CD14-positive monocyte (primary cell): ENCODE results near the gene GGA2. TPM values are rescaled to one million over a fixed set of nuclear protein-coding genes. Genes with fewer than 3 reads are reported as not detected.
A peak's percentile ranks its signal among the peaks of the same experiment; 100 is the strongest.

Source experiments
- DNase-seq, 3 donors: peaks; one replicate each; pipeline ENCODE4 v3.0.0-alpha.2; 2011 to 2022
- H2AFZ ChIP-seq: 2 replicates; pipeline ENCODE4 v1.6.0; 2012; ENCODE audit warnings: mild to moderate bottlenecking, low read depth, low read length, inconsistent platforms; ENCODE audit not compliant: insufficient read depth, poor library complexity, severe bottlenecking
- H3K27ac ChIP-seq, 2 donors: 1 replicate in 1 of 2; 2 replicates in 1 of 2; pipeline ENCODE4 v1.5.1; 2012 to 2013; ENCODE audit warnings: low read length in 2 of 2, control low read depth in 1 of 2, inconsistent platforms in 1 of 2, low read depth in 1 of 2, mild to moderate bottlenecking in 1 of 2
- H3K27me3 ChIP-seq, 2 donors: one replicate each; pipeline versions ENCODE4 v1.6.0 to v1.6.1; 2011 to 2013; ENCODE audit warnings: low read length in 2 of 2; ENCODE audit not compliant: control insufficient read depth in 2 of 2, insufficient read depth in 2 of 2
- H3K36me3 ChIP-seq, 2 donors: replicated peaks in 1 of 2; 1 replicate in 1 of 2; 2 replicates in 1 of 2; pipeline versions ENCODE4 v1.5.1 to v1.6.1; 2012 to 2013; ENCODE audit warnings: low read length in 2 of 2, control low read depth in 1 of 2, inconsistent platforms in 1 of 2, mild to moderate bottlenecking in 1 of 2; ENCODE audit not compliant: insufficient read depth in 2 of 2, control insufficient read depth in 1 of 2
- H3K4me1 ChIP-seq, 2 donors: 1 replicate in 1 of 2; 2 replicates in 1 of 2; pipeline versions ENCODE4 v1.5.1 to v1.6.1; 2012 to 2013; ENCODE audit warnings: low read length in 2 of 2, control low read depth in 1 of 2, inconsistent platforms in 1 of 2, mild to moderate bottlenecking in 1 of 2, moderate library complexity in 1 of 2; ENCODE audit not compliant: insufficient read depth in 2 of 2, control insufficient read depth in 1 of 2
- H3K4me2 ChIP-seq: replicated peaks from 2 replicates; pipeline ENCODE3; 2012; ENCODE audit warnings: low read length, moderate library complexity, mild to moderate bottlenecking; ENCODE audit not compliant: poor library complexity, severe bottlenecking; ENCODE audit errors: extremely low read depth
- H3K4me3 ChIP-seq, 3 experiments: fragments of 200-600 bp in 1 of 3; sonication (generic) in 1 of 3; replicated peaks in 1 of 3; 1 replicate in 2 of 3; 2 replicates in 1 of 3; pipeline ENCODE4 v1.5.1; 2011 to 2013; ENCODE audit warnings: low read length in 3 of 3, mild to moderate bottlenecking in 3 of 3, control low read depth in 2 of 3, low read depth in 2 of 3, inconsistent platforms in 1 of 3, moderate library complexity in 1 of 3
- H3K79me2 ChIP-seq: 2 replicates; pipeline ENCODE4 v1.6.0; 2012; ENCODE audit warnings: mild to moderate bottlenecking, control low read depth, inconsistent platforms, low read length, moderate library complexity; ENCODE audit not compliant: insufficient read depth
- H3K9ac ChIP-seq: 2 replicates; pipeline ENCODE4 v1.6.0; 2017; ENCODE audit warnings: low read length, mild to moderate bottlenecking; ENCODE audit not compliant: insufficient read depth, poor library complexity, severe bottlenecking
- H3K9me3 ChIP-seq, 2 donors: replicated peaks in 1 of 2; 1 replicate in 1 of 2; 2 replicates in 1 of 2; pipeline versions ENCODE4 v1.5.1 to v1.6.1; 2012 to 2013; ENCODE audit warnings: low read length in 2 of 2, control low read depth in 1 of 2; ENCODE audit not compliant: control insufficient read depth in 1 of 2, insufficient read depth in 1 of 2
- H4K20me1 ChIP-seq: 2 replicates; pipeline ENCODE4 v1.6.0; 2012; ENCODE audit warnings: mild to moderate bottlenecking, low read length, control low read depth, moderate library complexity; ENCODE audit not compliant: insufficient read depth
- H3K27ac Mint-ChIP-seq, 7 donors: one replicate each; pipeline ENCODE4 v1.8.0; 2020; ENCODE audit warnings: mild to moderate bottlenecking in 7 of 7, mixed read lengths in 7 of 7, moderate library complexity in 6 of 7, inconsistent platforms in 2 of 7
- H3K27me3 Mint-ChIP-seq, 3 donors: one replicate each; pipeline ENCODE4 v1.8.0; 2021 to 2022; ENCODE audit warnings: low read depth in 3 of 3, mild to moderate bottlenecking in 3 of 3, mixed read lengths in 3 of 3, moderate library complexity in 3 of 3, inconsistent platforms in 1 of 3
- H3K36me3 Mint-ChIP-seq, 2 donors: one replicate each; pipeline ENCODE4 v1.8.0; 2020; ENCODE audit warnings: mixed read lengths in 2 of 2, inconsistent platforms in 1 of 2, mild to moderate bottlenecking in 1 of 2
- H3K4me1 Mint-ChIP-seq: one replicate; pipeline ENCODE4 v1.8.0; 2020; ENCODE audit warnings: mild to moderate bottlenecking, mixed read lengths
- H3K4me3 Mint-ChIP-seq, 2 donors: one replicate each; pipeline ENCODE4 v1.8.0; 2020; ENCODE audit warnings: mild to moderate bottlenecking in 2 of 2, mixed read lengths in 2 of 2, moderate library complexity in 1 of 2
- H3K9me3 Mint-ChIP-seq, 7 donors: one replicate each; pipeline ENCODE4 v1.8.0; 2020 to 2022; ENCODE audit warnings: mixed read lengths in 7 of 7, mild to moderate bottlenecking in 6 of 7, moderate library complexity in 6 of 7, inconsistent platforms in 2 of 7
- WGBS: methylation state at CpG from one replicate; pipeline ENCODE4 v1.1.5; 2013; ENCODE audit warnings: missing lambda C conversion rate; ENCODE audit not compliant: insufficient coverage; 5-methylcytosine and 5-hydroxymethylcytosine counted together
- intact Hi-C, 2 donors: fragments of 100-400 bp; cut with micrococcal nuclease; formaldehyde crosslinking; loops; one replicate each; pipeline versions ENCODE4 v1.15.0 to v1.15.1; 2023
- polyA plus RNA-seq, 3 donors: library from polyadenylated mRNA; depleted of rRNA in 1 of 3; unstranded in 2 of 3; stranded (reverse) in 1 of 3; fragments of 300-500 nt in 2 of 3; fragments of >200 nt in 1 of 3; fragmentation: Illumina TruSeq in 2 of 3; gene quantifications; 1 replicate in 2 of 3; 2 replicates in 1 of 3; pipeline ENCODE4 v1.2.3, GENCODE V29; 2012 to 2021
- TF ChIP-seq, protein P1 (sequence below): fragments of 200-600 bp; IDR thresholded peaks from one replicate; pipeline ENCODE4 v1.8.0; 2022; ENCODE audit warnings: antibody characterized with exemption, mild to moderate bottlenecking

GGA2 gene
- polyA plus RNA-seq, 3 donors = 37.5 to 55.4 (median 49.5) TPM

DNA sequence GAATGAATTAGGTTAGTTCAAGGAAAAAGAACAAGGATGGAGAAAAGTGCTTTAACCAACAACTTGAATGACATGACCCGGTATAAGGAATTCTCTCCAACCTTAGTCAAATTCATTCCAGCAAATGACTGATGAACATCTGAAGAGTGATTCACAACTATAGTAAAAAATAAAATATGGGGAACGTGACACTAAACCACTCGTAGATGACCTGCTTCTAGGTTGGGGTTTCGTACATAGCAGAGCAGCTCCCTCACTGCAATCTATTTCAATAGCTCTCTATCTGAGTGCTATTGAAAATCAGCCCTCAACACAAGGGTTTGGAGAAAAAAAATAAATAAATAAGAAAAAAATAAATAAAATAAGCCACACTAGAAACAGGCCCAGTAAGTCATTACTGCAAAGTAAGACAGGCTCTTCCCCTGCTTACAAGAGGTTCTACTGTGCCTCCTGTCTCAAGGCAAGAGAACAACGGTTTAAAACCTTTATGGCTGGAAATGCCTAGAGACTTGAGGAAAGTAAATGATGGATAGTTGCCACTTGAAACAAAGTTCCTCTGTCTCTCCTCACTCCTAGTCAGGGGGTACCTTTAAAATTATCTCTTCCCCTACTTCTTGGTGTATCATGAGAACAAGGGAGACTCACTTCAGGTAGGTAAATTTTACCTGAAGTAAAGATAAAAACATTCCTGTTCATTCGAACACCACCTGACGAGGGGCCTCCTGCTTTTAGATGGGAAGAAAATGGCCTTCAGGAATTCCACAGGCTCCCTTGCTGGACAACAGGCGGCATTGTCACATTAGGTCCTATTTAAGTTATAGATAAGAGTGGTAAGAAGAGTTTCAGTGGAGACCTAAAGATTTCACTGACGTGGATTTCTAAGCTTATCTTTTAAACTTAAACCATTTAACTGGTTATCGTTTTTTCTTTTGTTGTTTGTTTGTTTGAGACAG, 77.8 kb downstream of the GGA2 start:
- intact Hi-C loops = loop anchor here (5.0 to 10.0 kb wide), 2 partner anchors 535 to 538 kb away; no protein-coding TSS in a partner anchor
- Histone ChIP-seq H2AFZ (no peak overlapping the region), H3K27me3 (no peaks in the 10 kb centered on the region), H3K9ac (no peak overlapping the region), H3K9me3 (no peaks in the 10 kb centered on the region), H3K79me2 (no peaks in the 10 kb centered on the region), H3K4me2 (no peak overlapping the region), H4K20me1 (peaks cover 4% of the 10 kb centered on the region), H3K4me1 (peaks cover 9 to 12% of the 10 kb centered on the region in 2 donors), H3K36me3 (peaks cover 27 to 66% of the 10 kb centered on the region in 2 donors), H3K27ac (no peak overlapping the region), H3K4me3 (no peak overlapping the region)
- 100% methylated on average over 1 of the region's 10 CpGs for WGBS
- Mint-ChIP-seq H3K9me3 (no peaks in the 10 kb centered on the region), H3K4me1 (peaks cover 13% of the 10 kb centered on the region), H3K27me3 (no peaks in the 10 kb centered on the region), H3K36me3 (peaks cover 48 to 67% of the 10 kb centered on the region in 2 donors), H3K4me3 (no peak overlapping the region), H3K27ac (no peak overlapping the region)
- no peak for DNase-seq
- TF ChIP-seq, protein P1, sequence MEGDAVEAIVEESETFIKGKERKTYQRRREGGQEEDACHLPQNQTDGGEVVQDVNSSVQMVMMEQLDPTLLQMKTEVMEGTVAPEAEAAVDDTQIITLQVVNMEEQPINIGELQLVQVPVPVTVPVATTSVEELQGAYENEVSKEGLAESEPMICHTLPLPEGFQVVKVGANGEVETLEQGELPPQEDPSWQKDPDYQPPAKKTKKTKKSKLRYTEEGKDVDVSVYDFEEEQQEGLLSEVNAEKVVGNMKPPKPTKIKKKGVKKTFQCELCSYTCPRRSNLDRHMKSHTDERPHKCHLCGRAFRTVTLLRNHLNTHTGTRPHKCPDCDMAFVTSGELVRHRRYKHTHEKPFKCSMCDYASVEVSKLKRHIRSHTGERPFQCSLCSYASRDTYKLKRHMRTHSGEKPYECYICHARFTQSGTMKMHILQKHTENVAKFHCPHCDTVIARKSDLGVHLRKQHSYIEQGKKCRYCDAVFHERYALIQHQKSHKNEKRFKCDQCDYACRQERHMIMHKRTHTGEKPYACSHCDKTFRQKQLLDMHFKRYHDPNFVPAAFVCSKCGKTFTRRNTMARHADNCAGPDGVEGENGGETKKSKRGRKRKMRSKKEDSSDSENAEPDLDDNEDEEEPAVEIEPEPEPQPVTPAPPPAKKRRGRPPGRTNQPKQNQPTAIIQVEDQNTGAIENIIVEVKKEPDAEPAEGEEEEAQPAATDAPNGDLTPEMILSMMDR = peak; percentile 33

DNA sequence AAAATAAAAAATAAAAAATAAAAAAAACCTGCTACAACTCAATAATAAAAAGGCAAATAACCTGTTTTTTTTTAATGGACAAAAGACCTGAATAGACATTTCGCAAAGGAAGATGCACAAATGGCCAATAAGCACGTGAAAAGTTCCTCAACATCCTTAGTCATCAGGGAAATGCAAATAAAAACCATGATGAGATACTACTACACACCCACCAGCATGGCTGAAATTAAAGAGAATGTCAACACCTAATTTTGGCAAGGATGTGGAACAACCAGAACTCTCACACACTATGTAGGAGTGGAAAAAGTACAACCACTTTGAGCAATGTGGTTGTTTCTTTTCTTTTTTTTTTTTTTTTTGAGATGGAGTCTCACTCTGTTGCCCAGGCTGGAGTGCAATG, 81.9 kb downstream of the GGA2 start:
- no peaks in the 10 kb centered on the region for H3K4me1 ChIP-seq
- Mint-ChIP-seq H3K27me3 (no peaks in the 10 kb centered on the region), H3K9me3 (no peaks in the 10 kb centered on the region), H3K4me1 (no peaks in the 10 kb centered on the region), H3K27ac (no peak overlapping the region), H3K36me3 (peaks cover 55 to 74% of the 10 kb centered on the region in 2 donors), H3K4me3 (no peak overlapping the region)
- no peaks in the 10 kb centered on the region for H3K9me3 ChIP-seq
- no peak overlapping the region for H3K9ac ChIP-seq
- peaks cover 30 to 72% of the 10 kb centered on the region in 2 donors for H3K36me3 ChIP-seq
- no peaks in the 10 kb centered on the region for H3K27me3 ChIP-seq
- no peaks in the 10 kb centered on the region for H3K79me2 ChIP-seq
- no peak overlapping the region for H3K4me2 ChIP-seq
- 66% methylated on average over 2 of the region's 2 CpGs for WGBS
- H3K27ac ChIP-seq = no peak overlapping the region
- no peak overlapping the region for H2AFZ ChIP-seq
- intact Hi-C loops = no loop called here
- no peaks in the 10 kb centered on the region for H4K20me1 ChIP-seq
- H3K4me3 ChIP-seq = no peak overlapping the region
- TF ChIP-seq, protein P1 = no peak
- DNase-seq = no peak
